Neural progenitor cell (in vitro differentiated cells): ENCODE data around the gene ABTB2.

ENCODE experiments used
- CTCF ChIP-seq: fragments of 200-600 bp; sonication (generic); IDR thresholded peaks from 2 replicates; pipeline ENCODE4 v1.5.1; 2017; ENCODE audit warnings: antibody characterized with exemption, mild to moderate bottlenecking
- EZH2 ChIP-seq: fragments of 200-600 bp; sonication (generic); IDR thresholded peaks from 2 replicates; pipeline ENCODE4 v1.6.1; 2017; ENCODE audit warnings: antibody characterized with exemption, mild to moderate bottlenecking, moderate library complexity
- EZH2phosphoT487 ChIP-seq: fragments of 200-600 bp; sonication (generic); IDR thresholded peaks from 2 replicates; pipeline ENCODE4 v1.6.1; 2017; ENCODE audit warnings: antibody characterized with exemption

DNA sequence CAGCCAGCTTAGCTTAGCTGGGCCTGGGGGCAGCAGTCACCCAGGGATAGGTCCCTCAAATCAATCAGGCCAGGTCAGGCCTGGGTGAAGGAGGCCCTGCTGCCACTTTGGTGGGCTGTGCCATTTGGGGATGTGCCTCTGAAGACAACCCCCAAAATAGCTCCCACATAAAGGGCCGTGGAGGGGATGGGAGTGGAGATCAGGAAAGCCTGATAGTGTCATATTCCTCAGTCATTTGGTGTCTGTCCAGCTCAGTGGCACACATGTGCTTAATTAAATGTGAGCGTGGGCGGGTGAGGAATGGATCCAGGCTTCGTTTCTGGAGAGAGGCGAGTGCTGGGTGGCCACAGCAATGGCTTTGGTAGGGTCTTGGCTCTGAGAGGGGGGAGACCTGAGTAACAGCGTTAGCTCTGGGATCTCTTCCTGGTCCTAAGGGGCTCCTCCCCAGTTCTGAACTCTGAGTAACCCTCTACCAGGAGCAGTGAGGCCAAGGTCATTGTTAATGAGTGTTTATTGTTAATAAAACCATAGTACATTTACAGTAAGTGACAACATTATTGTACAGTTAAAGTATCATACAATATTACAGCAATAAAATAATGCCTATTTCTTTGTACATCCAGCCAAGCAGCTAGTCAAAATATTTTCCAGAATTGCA is 207.2 kb downstream of the ABTB2 start:
- TF ChIP-seq CTCF: no peak
- no peak for TF ChIP-seq EZH2phosphoT487
- no peak for TF ChIP-seq EZH2
